AG09309 (cell line): Measurements from ENCODE around the gene CASQ1.

Experiments used
- DNase-seq: peaks from one replicate; pipeline ENCODE4 v3.0.0-alpha.2; 2010; ENCODE audit warnings: low read depth
- H3K4me3 ChIP-seq: 2 replicates; pipeline ENCODE4 v1.5.1; 2011; ENCODE audit warnings: mild to moderate bottlenecking, low read depth, low read length, moderate library complexity; ENCODE audit not compliant: control insufficient read depth
- CTCF ChIP-seq: IDR thresholded peaks from 2 replicates; pipeline ENCODE4 v1.5.1; 2011; ENCODE audit warnings: mild to moderate bottlenecking, low read depth, low read length, inconsistent platforms; ENCODE audit not compliant: insufficient read depth, control insufficient read depth; ENCODE audit errors: missing control alignments

The CASQ1 gene

GRCh38 chr1:160151303-160151702 lies 39.1 kb upstream of the CASQ1 start, which contains the start of gene ATP1A4:
TSS of gene ATP1A4 (plus strand) at chr1:160151603. CDS start at chr1:160152041, 438 bp downstream.
- no peak within 1 kb of the TSS for H3K4me3 ChIP-seq
- no peak for DNase-seq
- no peak for TF ChIP-seq CTCF

GRCh38 chr1:160154790-160155189 lies 35.6 kb upstream of the CASQ1 start:
- H3K4me3 ChIP-seq: no peak overlapping the region
- TF ChIP-seq CTCF: no peak

GRCh38 chr1:160156361-160156760 lies 34.0 kb upstream of the CASQ1 start:
- no peak for DNase-seq
- no peak for TF ChIP-seq CTCF
- no peak overlapping the region for H3K4me3 ChIP-seq

More at GRCh38 chr1:160154790-160155189, 35.6 kb upstream of the CASQ1 start:
- no peak for DNase-seq

GRCh38 chr1:160157174-160157573 lies 33.2 kb upstream of the CASQ1 start:
- DNase-seq: no peak
- H3K4me3 ChIP-seq: no peak overlapping the region
- TF ChIP-seq CTCF: no peak

- no peak for TF ChIP-seq CTCF
- no peak overlapping the region for H3K4me3 ChIP-seq
- no peak for DNase-seq
These were observed 32.3 kb upstream of the CASQ1 start for GRCh38 chr1:160158031-160158430.

GRCh38 chr1:160158534-160158933 lies 31.8 kb upstream of the CASQ1 start:
- TF ChIP-seq CTCF: no peak
- no peak for DNase-seq
- H3K4me3 ChIP-seq: no peak overlapping the region

- no peak overlapping the region for H3K4me3 ChIP-seq
- DNase-seq: no peak
- no peak for TF ChIP-seq CTCF
These were observed 30.5 kb upstream of the CASQ1 start for GRCh38 chr1:160159846-160160245.
